ENCODE results near the gene CLSTN2. TPM values are rescaled to one million over a fixed set of nuclear protein-coding genes. Genes with fewer than 3 reads are reported as not detected.

CLSTN2 gene
- total RNA-seq, 1 experiment from 2014 or later, result 0.07 TPM

DNA sequence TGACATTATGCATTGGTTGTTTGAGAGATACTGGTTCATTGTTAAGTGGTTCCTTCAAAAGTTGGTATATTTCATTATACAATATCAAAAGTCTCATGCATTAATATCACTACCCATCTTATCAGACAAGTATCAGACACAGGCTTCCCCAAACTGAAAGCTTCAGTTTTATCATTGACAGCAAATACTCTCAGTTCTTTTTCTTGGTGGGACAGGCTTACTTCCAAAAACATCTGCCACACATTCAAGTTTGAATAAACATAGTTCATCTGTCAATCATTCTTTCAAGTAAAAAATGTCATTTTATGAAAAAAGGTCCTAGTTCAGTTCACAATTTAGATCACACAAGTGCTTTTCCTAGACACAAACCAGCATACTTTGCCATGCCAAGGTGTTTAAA is 462.9 kb downstream of the CLSTN2 start:
- no peak for DNase-seq
- TF ChIP-seq, protein P1, sequence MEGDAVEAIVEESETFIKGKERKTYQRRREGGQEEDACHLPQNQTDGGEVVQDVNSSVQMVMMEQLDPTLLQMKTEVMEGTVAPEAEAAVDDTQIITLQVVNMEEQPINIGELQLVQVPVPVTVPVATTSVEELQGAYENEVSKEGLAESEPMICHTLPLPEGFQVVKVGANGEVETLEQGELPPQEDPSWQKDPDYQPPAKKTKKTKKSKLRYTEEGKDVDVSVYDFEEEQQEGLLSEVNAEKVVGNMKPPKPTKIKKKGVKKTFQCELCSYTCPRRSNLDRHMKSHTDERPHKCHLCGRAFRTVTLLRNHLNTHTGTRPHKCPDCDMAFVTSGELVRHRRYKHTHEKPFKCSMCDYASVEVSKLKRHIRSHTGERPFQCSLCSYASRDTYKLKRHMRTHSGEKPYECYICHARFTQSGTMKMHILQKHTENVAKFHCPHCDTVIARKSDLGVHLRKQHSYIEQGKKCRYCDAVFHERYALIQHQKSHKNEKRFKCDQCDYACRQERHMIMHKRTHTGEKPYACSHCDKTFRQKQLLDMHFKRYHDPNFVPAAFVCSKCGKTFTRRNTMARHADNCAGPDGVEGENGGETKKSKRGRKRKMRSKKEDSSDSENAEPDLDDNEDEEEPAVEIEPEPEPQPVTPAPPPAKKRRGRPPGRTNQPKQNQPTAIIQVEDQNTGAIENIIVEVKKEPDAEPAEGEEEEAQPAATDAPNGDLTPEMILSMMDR (IDR thresholded peaks at IDR 0.05; ENCODE audit: unreplicated experiment), result no peak
- Mint-ChIP-seq H3K27me3 (ENCODE audit: unreplicated experiment) (no peaks in the 10 kb centered on the region), H3K4me1 (ENCODE audit: low read depth, unreplicated experiment) (no peaks in the 10 kb centered on the region), H3K9me3 (ENCODE audit: low read depth, unreplicated experiment) (no peaks in the 10 kb centered on the region), H3K36me3 (ENCODE audit: insufficient read depth, unreplicated experiment) (no peaks in the 10 kb centered on the region), H3K4me3 (ENCODE audit: low read depth, unreplicated experiment) (no peak overlapping the region), H3K27ac (ENCODE audit: unreplicated experiment) (no peak overlapping the region)
- no TSS peak for BruUV-seq (replicated peaks)
- intact Hi-C loops (cut with micrococcal nuclease; ENCODE audit: unreplicated experiment), result no loop called here
- CTCF ChIA-PET, result no interaction called here

DNA sequence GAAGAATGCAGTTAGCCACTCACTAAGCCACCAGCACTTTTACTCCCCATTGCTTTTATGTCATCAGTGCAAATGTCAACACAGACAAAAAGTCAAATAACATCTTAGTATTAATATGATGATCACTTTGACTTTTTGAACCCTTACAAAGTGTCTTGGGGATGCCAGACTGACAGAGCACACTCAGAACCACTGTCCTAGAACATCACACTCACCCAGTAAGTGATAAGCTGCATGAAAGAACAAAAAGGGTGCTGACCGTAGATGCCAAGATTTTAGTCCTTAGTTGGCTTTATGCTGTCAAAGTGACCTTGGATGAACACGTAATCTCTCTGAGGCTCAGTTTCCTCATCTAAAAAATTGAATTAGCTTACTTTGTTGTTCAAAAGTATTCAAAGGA is 463.4 kb downstream of the CLSTN2 start:
- H3K36me3 Mint-ChIP-seq (ENCODE audit: insufficient read depth, unreplicated experiment), result no peaks in the 10 kb centered on the region
- H3K27me3 Mint-ChIP-seq (ENCODE audit: unreplicated experiment), result no peaks in the 10 kb centered on the region
- BruUV-seq (replicated peaks), result no TSS peak
- no peaks in the 10 kb centered on the region for H3K4me1 Mint-ChIP-seq (ENCODE audit: low read depth, unreplicated experiment)
- H3K27ac Mint-ChIP-seq (ENCODE audit: unreplicated experiment), result no peak overlapping the region
- TF ChIP-seq, protein P1 (IDR thresholded peaks at IDR 0.05; ENCODE audit: unreplicated experiment), result no peak
- intact Hi-C loops (cut with micrococcal nuclease; ENCODE audit: unreplicated experiment), result no loop called here
- no peak overlapping the region for H3K4me3 Mint-ChIP-seq (ENCODE audit: low read depth, unreplicated experiment)
- CTCF ChIA-PET, result no interaction called here
- no peak for DNase-seq
- H3K9me3 Mint-ChIP-seq (ENCODE audit: low read depth, unreplicated experiment), result no peaks in the 10 kb centered on the region

DNA sequence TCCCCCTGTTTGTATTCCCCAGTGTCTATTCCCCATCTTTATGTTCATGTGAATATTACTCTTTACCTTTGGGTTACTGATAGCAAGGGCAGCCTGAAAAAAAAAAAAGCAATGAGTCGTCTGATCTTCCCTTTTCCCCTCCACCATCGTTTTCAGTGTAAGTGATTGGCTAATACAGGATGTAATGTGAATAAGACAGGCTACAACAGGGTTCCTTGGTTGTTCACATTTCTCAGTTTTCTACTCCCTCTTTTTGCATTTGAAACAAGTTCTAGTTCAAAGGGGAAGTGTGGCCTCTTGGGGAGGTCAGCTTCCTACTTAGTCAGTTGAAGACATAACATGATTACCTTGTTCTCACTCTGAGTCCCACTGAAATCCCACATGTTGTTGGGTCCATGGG is 464.9 kb downstream of the CLSTN2 start:
- no TSS peak for BruUV-seq (replicated peaks)
- no peak overlapping the region for H3K4me3 Mint-ChIP-seq (ENCODE audit: low read depth, unreplicated experiment)
- H3K4me1 Mint-ChIP-seq (ENCODE audit: low read depth, unreplicated experiment), result no peaks in the 10 kb centered on the region
- intact Hi-C loops (cut with micrococcal nuclease; ENCODE audit: unreplicated experiment), result no loop called here
- no peak overlapping the region for H3K27ac Mint-ChIP-seq (ENCODE audit: unreplicated experiment)
- no peak for DNase-seq
- no peaks in the 10 kb centered on the region for H3K27me3 Mint-ChIP-seq (ENCODE audit: unreplicated experiment)
- TF ChIP-seq, protein P1 (IDR thresholded peaks at IDR 0.05; ENCODE audit: unreplicated experiment), result no peak
- H3K9me3 Mint-ChIP-seq (ENCODE audit: low read depth, unreplicated experiment), result no peaks in the 10 kb centered on the region
- CTCF ChIA-PET, result no interaction called here
- H3K36me3 Mint-ChIP-seq (ENCODE audit: insufficient read depth, unreplicated experiment), result no peaks in the 10 kb centered on the region

DNA sequence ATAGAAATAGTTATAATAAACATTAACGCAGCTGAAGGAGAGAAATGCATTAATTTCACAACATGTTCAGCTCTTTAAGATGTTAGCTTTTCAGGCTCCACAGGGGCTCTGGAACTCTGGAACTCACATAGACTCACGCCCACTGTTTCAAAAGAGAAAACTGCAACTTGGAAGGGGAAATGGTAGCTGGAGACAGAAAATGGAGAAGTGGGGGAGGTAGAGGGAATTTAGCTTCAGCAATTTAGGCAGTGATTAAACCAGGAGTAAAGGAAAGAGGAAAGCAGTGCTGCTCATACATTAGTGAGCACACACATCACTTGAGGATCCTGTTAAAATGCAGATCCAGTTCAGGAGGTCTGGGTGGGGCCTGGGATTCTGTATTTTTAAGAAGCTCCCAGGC is 468.1 kb downstream of the CLSTN2 start:
- no peak overlapping the region for H3K4me3 Mint-ChIP-seq (ENCODE audit: low read depth, unreplicated experiment)
- H3K4me1 Mint-ChIP-seq (ENCODE audit: low read depth, unreplicated experiment), result no peaks in the 10 kb centered on the region
- no peak overlapping the region for H3K27ac Mint-ChIP-seq (ENCODE audit: unreplicated experiment)
- intact Hi-C loops (cut with micrococcal nuclease; ENCODE audit: unreplicated experiment), result no loop called here
- DNase-seq, result no peak
- TF ChIP-seq, protein P1 (IDR thresholded peaks at IDR 0.05; ENCODE audit: unreplicated experiment), result no peak
- no TSS peak for BruUV-seq (replicated peaks)
- H3K36me3 Mint-ChIP-seq (ENCODE audit: insufficient read depth, unreplicated experiment), result no peaks in the 10 kb centered on the region
- no peaks in the 10 kb centered on the region for H3K9me3 Mint-ChIP-seq (ENCODE audit: low read depth, unreplicated experiment)
- H3K27me3 Mint-ChIP-seq (ENCODE audit: unreplicated experiment), result peaks cover 8% of the 10 kb centered on the region
- CTCF ChIA-PET, result no interaction called here

DNA sequence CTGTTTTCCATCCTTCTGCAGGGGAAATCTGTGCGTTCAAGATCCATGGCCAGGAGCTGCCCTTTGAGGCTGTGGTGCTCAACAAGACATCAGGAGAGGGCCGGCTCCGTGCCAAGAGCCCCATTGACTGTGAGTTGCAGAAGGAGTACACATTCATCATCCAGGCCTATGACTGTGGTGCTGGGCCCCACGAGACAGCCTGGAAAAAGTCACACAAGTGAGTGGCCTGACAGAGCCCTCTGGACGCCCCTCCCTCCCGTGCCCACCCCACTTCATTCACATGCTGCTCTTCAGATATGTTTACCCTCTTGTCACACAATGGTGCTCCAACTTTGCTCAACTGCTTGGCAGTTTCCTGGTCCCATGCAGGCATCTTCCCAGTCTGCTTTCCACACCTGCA is 468.6 kb downstream of the CLSTN2 start:
- no peak for DNase-seq
- Mint-ChIP-seq H3K27me3 (ENCODE audit: unreplicated experiment) (peaks cover 14% of the 10 kb centered on the region), H3K9me3 (ENCODE audit: low read depth, unreplicated experiment) (no peaks in the 10 kb centered on the region), H3K36me3 (ENCODE audit: insufficient read depth, unreplicated experiment) (no peaks in the 10 kb centered on the region), H3K27ac (ENCODE audit: unreplicated experiment) (no peak overlapping the region), H3K4me3 (ENCODE audit: low read depth, unreplicated experiment) (no peak overlapping the region), H3K4me1 (ENCODE audit: low read depth, unreplicated experiment) (no peaks in the 10 kb centered on the region)
- TF ChIP-seq, protein P1 (IDR thresholded peaks at IDR 0.05; ENCODE audit: unreplicated experiment), result no peak
- BruUV-seq (replicated peaks), result no TSS peak
- CTCF ChIA-PET, result no interaction called here
- intact Hi-C loops (cut with micrococcal nuclease; ENCODE audit: unreplicated experiment), result no loop called here
